ENCODE measurements around the gene PEAR1.

The PEAR1 gene

GRCh38 chr1:156882543-156882942 lies 11.0 kb upstream of the PEAR1 start:
- DNase-seq (ENCODE audit: low read depth) = no peak

- no peak for DNase-seq (ENCODE audit: low read depth)
These were observed 9.6 kb upstream of the PEAR1 start for GRCh38 chr1:156883919-156884318.

- no peak for DNase-seq (ENCODE audit: low read depth)
These were observed 8.8 kb upstream of the PEAR1 start for GRCh38 chr1:156884560-156885184.

GRCh38 chr1:156885314-156885713 lies 8.2 kb upstream of the PEAR1 start:
- no peak for DNase-seq (ENCODE audit: low read depth)

GRCh38 chr1:156885880-156886355 lies 7.6 kb upstream of the PEAR1 start:
- DNase-seq (ENCODE audit: low read depth) = no peak

GRCh38 chr1:156886583-156887281 lies 6.8 kb upstream of the PEAR1 start:
- DNase-seq (ENCODE audit: low read depth) = no peak

GRCh38 chr1:156887317-156887716 lies 6.2 kb upstream of the PEAR1 start:
- DNase-seq (ENCODE audit: low read depth) = no peak

- DNase-seq (ENCODE audit: low read depth) = no peak
These were observed 5.8 kb upstream of the PEAR1 start for GRCh38 chr1:156887734-156888133.

- no peak for DNase-seq (ENCODE audit: low read depth)
These were observed 3.5 kb upstream of the PEAR1 start for GRCh38 chr1:156889802-156890580.

GRCh38 chr1:156892190-156893047 lies 1.1 kb upstream of the PEAR1 start:
- DNase-seq (ENCODE audit: low read depth) = peak; percentile 86

- DNase-seq (ENCODE audit: low read depth) = no peak
These were observed 483 bp downstream of the PEAR1 start for GRCh38 chr1:156894001-156894400.

- peak; percentile 97 for DNase-seq (ENCODE audit: low read depth)
These were observed 1.4 kb downstream of the PEAR1 start for GRCh38 chr1:156894711-156895454.

GRCh38 chr1:156895455-156895812 lies 1.9 kb downstream of the PEAR1 start:
- no peak for DNase-seq (ENCODE audit: low read depth)

- no peak for DNase-seq (ENCODE audit: low read depth)
These were observed 2.4 kb downstream of the PEAR1 start for GRCh38 chr1:156895927-156896326.

GRCh38 chr1:156896490-156897033 lies 3.0 kb downstream of the PEAR1 start:
- DNase-seq (ENCODE audit: low read depth) = no peak

GRCh38 chr1:156897078-156897825 lies 3.7 kb downstream of the PEAR1 start:
- DNase-seq (ENCODE audit: low read depth) = no peak

GRCh38 chr1:156898161-156898566 lies 4.6 kb downstream of the PEAR1 start:
- no peak for DNase-seq (ENCODE audit: low read depth)

GRCh38 chr1:156898971-156899664 lies 5.6 kb downstream of the PEAR1 start:
- no peak for DNase-seq (ENCODE audit: low read depth)

- DNase-seq (ENCODE audit: low read depth) = no peak
These were observed 6.6 kb downstream of the PEAR1 start for GRCh38 chr1:156899956-156900718.

Data from CMK (cell line).